HFFc6 (cell line): ENCODE data around the gene CST7. TPM values are rescaled to one million over a fixed set of nuclear protein-coding genes. Genes with fewer than 3 reads are reported as not detected.

Source experiments
- DNase-seq: peaks from one replicate; pipeline ENCODE4 v3.0.0-alpha.2; 2018
- H3K27ac Mint-ChIP-seq: 2 replicates; pipeline ENCODE4 v1.8.0; 2020; ENCODE audit warnings: mild to moderate bottlenecking, mixed read lengths
- H3K27me3 Mint-ChIP-seq: 2 replicates; pipeline ENCODE4 v1.8.0; 2021; ENCODE audit warnings: mild to moderate bottlenecking, moderate library complexity, mixed read lengths; ENCODE audit not compliant: insufficient read depth
- H3K36me3 Mint-ChIP-seq: 2 replicates; pipeline ENCODE4 v1.8.0; 2021; ENCODE audit warnings: low read depth, mixed read lengths
- H3K4me1 Mint-ChIP-seq: 2 replicates; pipeline ENCODE4 v1.8.0; 2020; ENCODE audit warnings: low read depth, mixed read lengths
- H3K4me3 Mint-ChIP-seq: 2 replicates; pipeline ENCODE4 v1.8.0; 2020; ENCODE audit warnings: mild to moderate bottlenecking, moderate library complexity, mixed read lengths
- H3K9me3 Mint-ChIP-seq: 2 replicates; pipeline ENCODE4 v1.8.0; 2020; ENCODE audit warnings: mild to moderate bottlenecking, mixed read lengths
- total RNA-seq, 6 experiments: library from RNA; stranded (reverse); fragmentation: NEBNext Ultra II Directional; extraction: Animal tissue kit (Norgen Biotek cat#: 25700); gene quantifications; 2 replicates in 1 of 6; 3 replicates in 5 of 6; pipeline ENCODE4 v1.2.3, GENCODE V29; 2021
- TF ChIP-seq, protein P1 (sequence below): fragments of 200-600 bp; sonication (generic); IDR thresholded peaks from 2 replicates; pipeline ENCODE4 v1.5.0; 2021; ENCODE audit warnings: antibody characterized with exemption, mild to moderate bottlenecking

CST7 gene
- total RNA-seq, 6 experiments from 2014 or later: not detected

DNA sequence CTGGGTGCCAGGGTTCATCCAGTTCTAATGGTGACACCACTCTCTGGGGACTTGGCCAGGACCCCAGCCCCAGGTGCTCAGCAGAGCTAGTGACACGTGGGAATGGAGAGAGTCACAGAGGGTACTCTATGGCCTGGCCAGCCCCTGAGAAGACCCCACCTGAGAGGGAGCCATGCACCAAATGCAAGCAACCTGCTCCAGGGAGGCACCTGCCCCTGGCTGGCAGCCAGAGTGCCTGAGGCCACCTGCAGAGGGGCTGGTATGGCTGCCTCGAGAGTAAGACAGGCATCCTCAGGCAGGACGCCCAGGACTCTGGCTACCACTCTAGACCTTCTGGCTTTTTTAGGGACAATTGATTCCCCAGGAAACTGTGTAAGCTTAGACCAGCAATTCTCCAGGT lies 38.6 kb upstream of the CST7 start:
- DNase-seq: no peak
- H3K36me3 Mint-ChIP-seq: no peaks in the 10 kb centered on the region
- H3K4me3 Mint-ChIP-seq: no peak overlapping the region
- H3K27me3 Mint-ChIP-seq: peaks cover 21% of the 10 kb centered on the region
- H3K4me1 Mint-ChIP-seq: no peaks in the 10 kb centered on the region
- H3K9me3 Mint-ChIP-seq: no peaks in the 10 kb centered on the region
- no peak overlapping the region for H3K27ac Mint-ChIP-seq
- TF ChIP-seq, protein P1, sequence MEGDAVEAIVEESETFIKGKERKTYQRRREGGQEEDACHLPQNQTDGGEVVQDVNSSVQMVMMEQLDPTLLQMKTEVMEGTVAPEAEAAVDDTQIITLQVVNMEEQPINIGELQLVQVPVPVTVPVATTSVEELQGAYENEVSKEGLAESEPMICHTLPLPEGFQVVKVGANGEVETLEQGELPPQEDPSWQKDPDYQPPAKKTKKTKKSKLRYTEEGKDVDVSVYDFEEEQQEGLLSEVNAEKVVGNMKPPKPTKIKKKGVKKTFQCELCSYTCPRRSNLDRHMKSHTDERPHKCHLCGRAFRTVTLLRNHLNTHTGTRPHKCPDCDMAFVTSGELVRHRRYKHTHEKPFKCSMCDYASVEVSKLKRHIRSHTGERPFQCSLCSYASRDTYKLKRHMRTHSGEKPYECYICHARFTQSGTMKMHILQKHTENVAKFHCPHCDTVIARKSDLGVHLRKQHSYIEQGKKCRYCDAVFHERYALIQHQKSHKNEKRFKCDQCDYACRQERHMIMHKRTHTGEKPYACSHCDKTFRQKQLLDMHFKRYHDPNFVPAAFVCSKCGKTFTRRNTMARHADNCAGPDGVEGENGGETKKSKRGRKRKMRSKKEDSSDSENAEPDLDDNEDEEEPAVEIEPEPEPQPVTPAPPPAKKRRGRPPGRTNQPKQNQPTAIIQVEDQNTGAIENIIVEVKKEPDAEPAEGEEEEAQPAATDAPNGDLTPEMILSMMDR: no peak

- H3K4me3 Mint-ChIP-seq: no peak overlapping the region
- no peak for DNase-seq
- H3K36me3 Mint-ChIP-seq: no peaks in the 10 kb centered on the region
- peaks cover 25% of the 10 kb centered on the region for H3K27me3 Mint-ChIP-seq
- no peaks in the 10 kb centered on the region for H3K4me1 Mint-ChIP-seq
- TF ChIP-seq, protein P1: no peak
- no peaks in the 10 kb centered on the region for H3K9me3 Mint-ChIP-seq
- no peak overlapping the region for H3K27ac Mint-ChIP-seq
These were observed 37.6 kb upstream of the CST7 start for GRCh38 chr20:24911461-24911860.

DNA sequence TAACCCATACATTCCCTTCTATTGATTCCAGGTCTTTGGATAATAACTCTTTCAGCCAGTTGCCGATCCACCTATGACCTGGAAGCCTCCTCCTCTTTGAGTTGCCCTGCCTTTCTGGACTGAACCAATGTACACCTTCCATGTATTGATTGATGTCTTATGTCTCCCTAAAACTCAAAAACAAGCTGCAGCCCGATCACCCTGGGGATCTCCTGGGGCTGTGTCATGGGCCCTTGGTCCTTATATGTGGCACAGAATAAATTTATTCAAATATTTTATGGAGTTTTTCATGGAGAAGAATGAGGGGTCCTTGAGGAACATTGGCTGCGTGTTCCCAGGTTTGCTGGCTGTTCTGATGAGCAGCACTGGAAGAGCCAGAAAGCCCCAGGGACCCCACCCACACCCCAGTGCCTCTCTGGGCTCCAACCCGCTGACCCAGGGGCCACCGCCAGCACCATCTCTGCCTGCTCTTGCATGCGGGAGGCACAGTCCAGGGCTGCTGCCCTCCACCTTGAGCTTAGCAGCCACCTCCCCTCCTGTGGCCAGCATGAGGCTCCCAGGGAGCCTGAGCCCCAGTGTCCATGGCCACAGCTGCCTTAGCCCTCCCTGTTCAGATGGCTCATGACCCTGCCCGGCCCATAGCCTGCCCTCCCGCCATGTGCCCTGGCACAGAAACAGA lies 36.5 kb upstream of the CST7 start:
- Mint-ChIP-seq H3K4me3 (no peak overlapping the region), H3K36me3 (no peaks in the 10 kb centered on the region), H3K9me3 (no peaks in the 10 kb centered on the region), H3K27ac (no peak overlapping the region), H3K4me1 (no peaks in the 10 kb centered on the region), H3K27me3 (peaks cover 30% of the 10 kb centered on the region)
- no peak for DNase-seq
- TF ChIP-seq, protein P1: no peak

- Mint-ChIP-seq H3K27ac (no peak overlapping the region), H3K4me3 (no peak overlapping the region), H3K27me3 (peaks cover 28% of the 10 kb centered on the region), H3K4me1 (no peaks in the 10 kb centered on the region; the same call in 1 of the 2 replicates), H3K9me3 (no peaks in the 10 kb centered on the region), H3K36me3 (no peaks in the 10 kb centered on the region)
- TF ChIP-seq, protein P1: no peak
- no peak for DNase-seq
These were observed 35.9 kb upstream of the CST7 start for GRCh38 chr20:24913076-24913628.

GRCh38 chr20:24914388-24915241 lies 34.5 kb upstream of the CST7 start:
- Mint-ChIP-seq H3K4me3 (no peak overlapping the region), H3K36me3 (no peaks in the 10 kb centered on the region), H3K27me3 (peaks cover 24% of the 10 kb centered on the region), H3K27ac (no peak overlapping the region), H3K9me3 (no peaks in the 10 kb centered on the region), H3K4me1 (peaks cover 7% of the 10 kb centered on the region; the same call in 1 of the 2 replicates)
- TF ChIP-seq, protein P1: no peak
- DNase-seq: no peak
